ENCODE results near the gene ATP7B. TPM values are rescaled to one million over a fixed set of nuclear protein-coding genes. Genes with fewer than 3 reads are reported as not detected.

Gene ATP7B
- total and polyA plus RNA-seq, 12 donors = 0.80 to 5.6 (median 2.9) TPM

- Histone ChIP-seq H3K27me3 (no peaks in the 10 kb centered on the region), H3K4me1 (replicated peaks in 1 of 2) (no peaks in the 10 kb centered on the region), H3K27ac (no peak overlapping the region), H3K4me3 (no peak overlapping the region), H3K9me3 (replicated peaks in 1 of 3) (no peaks in the 10 kb centered on the region), H3K36me3 (replicated peaks in 1 of 2) (no peaks in the 10 kb centered on the region)
- no peak for DNase-seq
- WGBS, 4 donors = 85 to 99% (median 92%) methylated on average over 4 of the region's 4 CpGs
- intact Hi-C loops (cut with DNase I) = no loop called here
- TF ChIP-seq POLR2A (IDR thresholded peaks at IDR 0.05) = no peak
- no peak for TF ChIP-seq CTCF (IDR thresholded peaks at IDR 0.05)
Observed at GRCh38 chr13:52029569-52029968, 18.3 kb upstream of the ATP7B start.

GRCh38 chr13:52027832-52028231 is 16.6 kb upstream of the ATP7B start:
- no peaks in the 10 kb centered on the region for H3K27me3 ChIP-seq
- DNase-seq = no peak
- H3K36me3 ChIP-seq (replicated peaks in 1 of 2) = no peaks in the 10 kb centered on the region
- intact Hi-C loops (cut with DNase I) = no loop called here
- H3K27ac ChIP-seq = no peak overlapping the region
- no peaks in the 10 kb centered on the region for H3K4me1 ChIP-seq (replicated peaks in 1 of 2)
- H3K9me3 ChIP-seq (replicated peaks in 1 of 3) = no peaks in the 10 kb centered on the region
- WGBS, 4 donors = 95 to 97% (median 96%) methylated on average over 1 of the region's 1 CpG
- H3K4me3 ChIP-seq = no peak overlapping the region
- TF ChIP-seq CTCF (IDR thresholded peaks at IDR 0.05) (no peak), POLR2A (IDR thresholded peaks at IDR 0.05) (no peak)

GRCh38 chr13:52026246-52026626 is 15.0 kb upstream of the ATP7B start:
- H3K36me3 ChIP-seq (replicated peaks in 1 of 2) = no peaks in the 10 kb centered on the region
- TF ChIP-seq POLR2A (IDR thresholded peaks at IDR 0.05) (no peak), CTCF (IDR thresholded peaks at IDR 0.05) (no peak)
- no peaks in the 10 kb centered on the region for H3K9me3 ChIP-seq (replicated peaks in 1 of 3)
- intact Hi-C loops (cut with DNase I) = no loop called here
- H3K4me3 ChIP-seq = no peak overlapping the region
- WGBS, 4 donors = 95 to 99% (median 98%) methylated on average over 3 of the region's 3 CpGs
- no peaks in the 10 kb centered on the region for H3K4me1 ChIP-seq (replicated peaks in 1 of 2)
- H3K27ac ChIP-seq = no peak overlapping the region
- H3K27me3 ChIP-seq = no peaks in the 10 kb centered on the region
- no peak for DNase-seq

GRCh38 chr13:52025475-52026245 is 14.4 kb upstream of the ATP7B start:
- no peaks in the 10 kb centered on the region for H3K27me3 ChIP-seq
- TF ChIP-seq POLR2A (IDR thresholded peaks at IDR 0.05) = no peak
- no peak for TF ChIP-seq CTCF (IDR thresholded peaks at IDR 0.05)
- H3K36me3 ChIP-seq (replicated peaks in 1 of 2) = no peaks in the 10 kb centered on the region
- no peaks in the 10 kb centered on the region for H3K4me1 ChIP-seq (replicated peaks in 1 of 2)
- no peak overlapping the region for H3K27ac ChIP-seq
- no peak for DNase-seq
- WGBS, 4 donors = 97 to 98% (median 98%) methylated on average over 8 of the region's 8 CpGs
- no peak overlapping the region for H3K4me3 ChIP-seq
- intact Hi-C loops (cut with DNase I) = no loop called here
- H3K9me3 ChIP-seq (replicated peaks in 1 of 3) = no peaks in the 10 kb centered on the region
